H1 (cell line): ENCODE results near the gene APP. TPM values are rescaled to one million over a fixed set of nuclear protein-coding genes. Genes with fewer than 3 reads are reported as not detected.

Source experiments
- CTCF ChIA-PET: fragments of 300-600 bp; sonication (Branson Sonifier 250); formaldehyde crosslinking; loops from one replicate; lab custom pipeline; 2021; ENCODE audit not compliant: partially characterized antibody; lab: Charles Lee
- POLR2A ChIA-PET: fragments of 300-600 bp; sonication (Branson Sonifier 250); formaldehyde crosslinking; loops from one replicate; lab custom pipeline; 2021; ENCODE audit warnings: inconsistent platforms; ENCODE audit not compliant: partially characterized antibody; lab: Charles Lee
- DNase-seq, 2 experiments: peaks; one replicate each; pipeline versions ENCODE4 v3.0.0 to v3.0.0-alpha.2; 2010 to 2022; ENCODE audit warnings: low spot score in 2 of 2, low read depth in 1 of 2, mixed read lengths in 1 of 2
- FAIRE-seq: peaks from 2 replicates; lab custom pipeline; 2011; peaks lifted over from hg19 to GRCh38; lab: Jason Lieb, UNC
- H2AFZ ChIP-seq: 2 replicates; pipeline ENCODE4 v1.8.1; 2012; ENCODE audit warnings: low read length, inconsistent platforms
- H2AK5ac ChIP-seq: 2 replicates; pipeline ENCODE4 v1.6.1; 2013; ENCODE audit warnings: low read depth, low read length
- H2BK120ac ChIP-seq: replicated peaks from 2 replicates; pipeline ENCODE3; 2013; ENCODE audit warnings: low read depth, low read length, inconsistent platforms
- H2BK12ac ChIP-seq: 2 replicates; pipeline ENCODE4 v1.6.1; 2013; ENCODE audit warnings: low read depth, low read length
- H2BK15ac ChIP-seq: 2 replicates; pipeline ENCODE4 v1.6.1; 2013; ENCODE audit warnings: low read length
- H2BK20ac ChIP-seq: 2 replicates; pipeline ENCODE4 v1.6.1; 2013; ENCODE audit warnings: low read length
- H2BK5ac ChIP-seq: 2 replicates; pipeline ENCODE4 v1.6.1; 2013; ENCODE audit warnings: low read depth, low read length
- H3K14ac ChIP-seq: 2 replicates; pipeline ENCODE4 v1.6.1; 2013; ENCODE audit warnings: inconsistent platforms; ENCODE audit not compliant: insufficient read length
- H3K18ac ChIP-seq: 2 replicates; pipeline ENCODE4 v1.6.1; 2013; ENCODE audit warnings: low read length; ENCODE audit errors: extremely low read depth
- H3K23ac ChIP-seq: 2 replicates; pipeline ENCODE4 v1.6.1; 2013; ENCODE audit warnings: inconsistent platforms; ENCODE audit not compliant: insufficient read length
- H3K23me2 ChIP-seq: 2 replicates; pipeline ENCODE4 v1.6.1; 2013; ENCODE audit warnings: low read depth, low read length
- H3K27ac ChIP-seq: 2 replicates; pipeline ENCODE4 v1.6.1; 2011; ENCODE audit warnings: low read depth, low read length, inconsistent platforms
- H3K27me3 ChIP-seq, 4 experiments: replicated peaks in 1 of 4; 1 replicate in 1 of 4; 2 replicates in 3 of 4; pipeline versions ENCODE4 v1.6.1 to v1.8.1; 2011 to 2013; ENCODE audit warnings: low read length in 3 of 4, mild to moderate bottlenecking in 3 of 4, inconsistent platforms in 2 of 4, mixed read lengths in 2 of 4, moderate library complexity in 1 of 4; ENCODE audit not compliant: control insufficient read depth in 3 of 4, insufficient read depth in 3 of 4; ENCODE audit errors: extremely low read depth in 1 of 4
- H3K36me3 ChIP-seq, 4 experiments: 2 replicates each; pipeline versions ENCODE4 v1.6.1 to v1.8.1; 2011 to 2013; ENCODE audit warnings: mild to moderate bottlenecking in 4 of 4, low read length in 3 of 4, moderate library complexity in 2 of 4, control low read depth in 1 of 4, inconsistent platforms in 1 of 4; ENCODE audit not compliant: insufficient read depth in 4 of 4, control insufficient read depth in 2 of 4
- H3K4ac ChIP-seq: replicated peaks from 2 replicates; pipeline ENCODE3; 2013; ENCODE audit warnings: low read length, low read depth, mixed read lengths, inconsistent platforms; ENCODE audit not compliant: insufficient read length
- H3K4me1 ChIP-seq, 4 experiments: replicated peaks in 1 of 4; 1 replicate in 1 of 4; 2 replicates in 3 of 4; pipeline versions ENCODE4 v1.6.1 to v1.8.1; 2011 to 2013; ENCODE audit warnings: low read length in 3 of 4, inconsistent platforms in 2 of 4, mixed read lengths in 1 of 4; ENCODE audit not compliant: insufficient read depth in 4 of 4, control insufficient read depth in 3 of 4
- H3K4me2 ChIP-seq, 2 experiments: 2 replicates each; pipeline versions ENCODE4 v1.6.1 to v1.8.1; 2011 to 2013; ENCODE audit warnings: low read depth in 2 of 2, low read length in 2 of 2, control low read depth in 1 of 2, inconsistent platforms in 1 of 2, mild to moderate bottlenecking in 1 of 2; ENCODE audit not compliant: insufficient read depth in 1 of 2
- H3K4me3 ChIP-seq, 4 experiments: fragments of 200-600, 300-600 bp in 1 of 4; sonication (generic), shearing (Covaris generic), sonication (Bioruptor Twin) in 1 of 4; 2 replicates each; pipeline versions ENCODE4 v1.5.1 to v1.8.1; 2011 to 2016; ENCODE audit warnings: low read length in 4 of 4, low read depth in 3 of 4, control low read depth in 2 of 4, inconsistent platforms in 2 of 4, mild to moderate bottlenecking in 2 of 4, mixed read lengths in 1 of 4, moderate library complexity in 1 of 4; ENCODE audit not compliant: insufficient read depth in 2 of 4; ENCODE audit errors: extremely low read depth in 1 of 4
- H3K56ac ChIP-seq: replicated peaks from 2 replicates; pipeline ENCODE3; 2013; ENCODE audit warnings: low read depth, mild to moderate bottlenecking, mixed read lengths, low read length, inconsistent platforms; ENCODE audit not compliant: insufficient read length
- H3K79me1 ChIP-seq: 2 replicates; pipeline ENCODE4 v1.6.1; 2013; ENCODE audit warnings: low read depth, low read length, control low read depth
- H3K79me2 ChIP-seq, 2 experiments: 2 replicates each; pipeline versions ENCODE4 v1.6.1 to v1.8.1; 2012 to 2013; ENCODE audit warnings: low read length in 2 of 2, mild to moderate bottlenecking in 2 of 2, inconsistent platforms in 1 of 2; ENCODE audit not compliant: insufficient read depth in 2 of 2, control insufficient read depth in 1 of 2
- H3K9ac ChIP-seq, 4 experiments: replicated peaks in 1 of 4; 1 replicate in 1 of 4; 2 replicates in 3 of 4; pipeline versions ENCODE4 v1.6.1 to v1.8.1; 2011 to 2013; ENCODE audit warnings: low read depth in 3 of 4, low read length in 3 of 4, control low read depth in 2 of 4, mild to moderate bottlenecking in 2 of 4, moderate library complexity in 2 of 4, inconsistent platforms in 1 of 4; ENCODE audit errors: extremely low read depth in 1 of 4
- H3K9me3 ChIP-seq, 2 experiments: 2 replicates each; pipeline versions ENCODE4 v1.6.1 to v1.8.1; 2012 to 2013; ENCODE audit warnings: mild to moderate bottlenecking in 2 of 2, moderate library complexity in 2 of 2, control low read depth in 1 of 2, inconsistent platforms in 1 of 2, low read depth in 1 of 2, low read length in 1 of 2, mixed read lengths in 1 of 2; ENCODE audit not compliant: insufficient read depth in 2 of 2
- H4K20me1 ChIP-seq, 2 experiments: replicated peaks in 1 of 2; 2 replicates each; pipeline versions ENCODE3 to v1.8.1; 2011 to 2013; ENCODE audit warnings: inconsistent platforms in 2 of 2, low read length in 2 of 2, mild to moderate bottlenecking in 1 of 2; ENCODE audit not compliant: insufficient read depth in 2 of 2, control insufficient read depth in 1 of 2
- H4K5ac ChIP-seq: 2 replicates; pipeline ENCODE4 v1.6.1; 2013; ENCODE audit warnings: low read length, low read depth, mixed read lengths, inconsistent platforms; ENCODE audit not compliant: insufficient read length
- H4K8ac ChIP-seq: 2 replicates; pipeline ENCODE4 v1.8.0; 2013; ENCODE audit warnings: mild to moderate bottlenecking, moderate library complexity, low read length, inconsistent platforms; ENCODE audit not compliant: insufficient read depth; ENCODE audit errors: extremely low read depth
- H4K91ac ChIP-seq: replicated peaks from 2 replicates; pipeline ENCODE3; 2013; ENCODE audit warnings: low read length, mixed read lengths, inconsistent platforms; ENCODE audit not compliant: insufficient read length
- CHD1 ChIP-seq: IDR thresholded peaks from 2 replicates; pipeline ENCODE4 v1.6.1; 2012; ENCODE audit warnings: low read depth, low read length, improper control_type of control experiment
- whole genome bisulfite sequencing, 2 experiments: shearing (Covaris generic) in 1 of 2; methylation state at CpG; one replicate each; pipeline versions ENCODE4 v1.1.6 to v1.1.7; 2013 to 2015; ENCODE audit warnings: low lambda C conversion rate in 2 of 2, mixed read lengths in 2 of 2, inconsistent platforms in 1 of 2, low coverage in 1 of 2, missing lambda C conversion rate in 1 of 2; ENCODE audit not compliant: insufficient replicate concordance in 2 of 2, insufficient coverage in 1 of 2, insufficient read length in 1 of 2; ENCODE audit errors: extremely low coverage in 1 of 2, missing lambda C conversion rate in 1 of 2; 5-methylcytosine and 5-hydroxymethylcytosine counted together
- polyA plus RNA-seq, 7 experiments: library from polyadenylated mRNA; depleted of rRNA in 3 of 7; stranded (reverse) in 5 of 7; unstranded in 2 of 7; fragments of >200 nt in 5 of 7; fragments of 200-250 nt in 2 of 7; gene quantifications; 1 replicate in 5 of 7; 2 replicates in 1 of 7; 4 replicates in 1 of 7; pipeline versions ENCODE4 v1.2.1 to v1.2.3, GENCODE V29; 2011 to 2013; ENCODE audit warnings: missing spikeins in 2 of 7, mixed read lengths in 2 of 7
- total RNA-seq: library from RNA; stranded (reverse); fragmentation: NEBNext Ultra II Directional; extraction: Animal tissue kit (Norgen Biotek cat#: 25700); gene quantifications from 2 replicates; pipeline ENCODE4 v1.2.1, GENCODE V29; 2021
- TF ChIP-seq, protein P1 (sequence below): IDR thresholded peaks from 2 replicates; pipeline ENCODE4 v1.6.1; 2011; ENCODE audit warnings: low read length, improper control_type of control experiment

Gene APP
- total and polyA plus RNA-seq, 2 of the 8 experiments (the other 6 are each of a cell fraction or from before 2014, with no cell fraction given) = 375 to 551 TPM

DNA sequence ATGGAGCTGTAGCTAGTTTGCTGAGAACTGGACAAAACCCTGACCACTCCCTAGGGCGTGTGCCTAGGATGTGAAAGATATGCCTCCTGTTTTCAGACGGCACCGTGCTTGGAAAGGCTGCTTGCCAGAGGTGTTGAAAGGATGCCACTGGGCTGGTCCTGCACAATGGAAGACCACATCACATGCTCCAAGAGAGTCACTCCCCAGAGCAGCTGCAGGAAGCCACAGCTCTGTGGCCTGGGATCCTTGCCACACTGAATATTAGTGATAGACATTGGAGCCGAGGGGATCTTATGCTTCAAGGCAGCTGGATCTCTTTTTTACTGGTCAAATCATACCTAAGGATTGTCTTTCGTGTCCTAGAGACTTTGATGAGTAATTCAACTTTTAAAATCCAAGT lies 6.6 kb upstream of the APP start:
- no peak for DNase-seq
- ChIA-PET POLR2A (interaction anchor here (1.1 kb wide), 1 partner anchor 9 kb away, joined by 4 read pairs; no protein-coding TSS in a partner anchor), CTCF (interaction anchor here (0.8 to 1.4 kb wide), 4 partner anchors 22 to 541 kb away, joined by 3 read pairs; no protein-coding TSS in a partner anchor)
- Histone ChIP-seq H3K4me2 (no peak overlapping the region), H2BK12ac (no peak overlapping the region), H3K56ac (no peak overlapping the region), H2BK120ac (no peak overlapping the region), H3K14ac (no peak overlapping the region), H3K23ac (no peak overlapping the region), H2AFZ (0 out of 2 replicates have a peak overlapping the region, but pooled peaks have one; percentile 6), H2BK20ac (no peak overlapping the region), H3K9ac (no peak overlapping the region), H3K27me3 (no peaks in the 10 kb centered on the region), H4K5ac (no peak overlapping the region), H3K23me2 (no peaks in the 10 kb centered on the region), H3K9me3 (no peaks in the 10 kb centered on the region), H2AK5ac (no peak overlapping the region), H3K18ac (no peak overlapping the region), H4K8ac (no peak overlapping the region; the same call in 1 of the 2 replicates), H3K4me1 (no peaks in the 10 kb centered on the region), H2BK15ac (no peak overlapping the region), H2BK5ac (no peak overlapping the region), H4K91ac (no peak overlapping the region), H3K36me3 (no peaks in the 10 kb centered on the region), H3K27ac (no peak overlapping the region), H3K79me2 (no peaks in the 10 kb centered on the region), H3K4ac (no peak overlapping the region), H3K79me1 (no peaks in the 10 kb centered on the region), H3K4me3 (no peak overlapping the region), H4K20me1 (no peaks in the 10 kb centered on the region)
- no peak for TF ChIP-seq CHD1
- TF ChIP-seq, protein P1, sequence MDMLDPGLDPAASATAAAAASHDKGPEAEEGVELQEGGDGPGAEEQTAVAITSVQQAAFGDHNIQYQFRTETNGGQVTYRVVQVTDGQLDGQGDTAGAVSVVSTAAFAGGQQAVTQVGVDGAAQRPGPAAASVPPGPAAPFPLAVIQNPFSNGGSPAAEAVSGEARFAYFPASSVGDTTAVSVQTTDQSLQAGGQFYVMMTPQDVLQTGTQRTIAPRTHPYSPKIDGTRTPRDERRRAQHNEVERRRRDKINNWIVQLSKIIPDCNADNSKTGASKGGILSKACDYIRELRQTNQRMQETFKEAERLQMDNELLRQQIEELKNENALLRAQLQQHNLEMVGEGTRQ = no peak
- WGBS, 2 experiments = 86% methylated on average over 5 of the region's 5 CpGs; no CpG with 5 or more reads in 1 of the 2 experiments
- FAIRE-seq = no peak
